HUES6 (cell line): ENCODE measurements around the gene TBX15.

Source experiments
- H3K27ac ChIP-seq: 2 replicates; pipeline ENCODE4 v1.7.0; 2013; ENCODE audit warnings: low read depth, mild to moderate bottlenecking, low read length, inconsistent platforms
- H3K27me3 ChIP-seq: 2 replicates; pipeline ENCODE4 v1.6.1; 2013; ENCODE audit warnings: low read length; ENCODE audit not compliant: control insufficient read depth, insufficient read depth
- H3K36me3 ChIP-seq: 2 replicates; pipeline ENCODE4 v1.6.1; 2013; ENCODE audit warnings: low read length; ENCODE audit not compliant: control insufficient read depth, insufficient read depth
- H3K4me1 ChIP-seq: 2 replicates; pipeline ENCODE4 v1.6.1; 2013; ENCODE audit warnings: low read length; ENCODE audit not compliant: control insufficient read depth, insufficient read depth
- H3K4me3 ChIP-seq: 2 replicates; pipeline ENCODE4 v1.5.1; 2013; ENCODE audit warnings: low read depth, low read length
- H3K9ac ChIP-seq: one replicate; pipeline ENCODE4 v1.6.1; 2013; ENCODE audit warnings: mild to moderate bottlenecking, low read length
- H3K9me3 ChIP-seq: 2 replicates; pipeline ENCODE4 v1.6.1; 2013; ENCODE audit warnings: low read depth, low read length; ENCODE audit not compliant: control insufficient read depth, insufficient read depth

TBX15 gene

DNA sequence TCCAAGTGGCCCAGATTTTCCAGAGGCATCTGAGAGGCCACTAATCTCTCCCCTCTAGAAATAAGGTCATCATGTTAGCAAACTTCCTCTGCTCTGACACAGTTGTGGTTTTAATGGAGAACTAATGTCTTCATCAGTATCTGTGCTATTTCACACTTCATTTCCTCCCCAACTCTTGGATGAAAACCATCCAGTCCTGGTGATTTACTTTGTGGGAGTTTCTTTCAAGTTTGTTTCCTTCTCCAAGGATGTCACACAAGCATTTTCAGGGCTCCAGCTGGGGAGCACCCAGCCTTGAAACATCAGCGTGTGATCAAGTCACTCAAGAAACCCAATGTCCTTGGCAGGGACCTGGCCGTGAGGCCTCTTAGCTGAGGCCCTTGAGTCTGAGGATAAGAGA, 38.8 kb downstream of the TBX15 start:
- Histone ChIP-seq H3K36me3 (no peaks in the 10 kb centered on the region), H3K27ac (no peak overlapping the region), H3K4me3 (no peak overlapping the region), H3K27me3 (no peaks in the 10 kb centered on the region), H3K4me1 (no peaks in the 10 kb centered on the region), H3K9me3 (peaks cover 6% of the 10 kb centered on the region), H3K9ac (no peak overlapping the region)

DNA sequence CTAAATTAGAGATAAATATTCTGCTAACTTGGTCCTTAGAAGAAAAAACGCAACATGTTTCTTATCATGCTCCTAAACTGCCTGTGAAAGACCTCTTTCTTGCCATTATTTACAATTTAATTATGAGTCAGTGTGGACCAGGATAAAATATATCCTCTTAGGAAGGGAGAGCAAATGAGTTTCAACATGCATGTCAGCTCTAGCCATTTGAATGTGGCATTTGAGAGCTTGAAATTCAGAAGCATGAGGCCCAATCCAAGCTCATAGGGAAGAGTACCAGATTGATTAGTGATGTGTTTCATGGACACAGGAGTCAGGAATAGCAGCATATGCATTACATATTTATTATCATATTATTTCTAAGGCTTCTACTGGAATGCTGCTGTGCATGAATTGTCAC, 39.3 kb downstream of the TBX15 start:
- Histone ChIP-seq H3K4me3 (no peak overlapping the region), H3K27me3 (no peaks in the 10 kb centered on the region), H3K9ac (no peak overlapping the region), H3K4me1 (no peaks in the 10 kb centered on the region), H3K27ac (no peak overlapping the region), H3K36me3 (no peaks in the 10 kb centered on the region), H3K9me3 (peaks cover 6% of the 10 kb centered on the region)

DNA sequence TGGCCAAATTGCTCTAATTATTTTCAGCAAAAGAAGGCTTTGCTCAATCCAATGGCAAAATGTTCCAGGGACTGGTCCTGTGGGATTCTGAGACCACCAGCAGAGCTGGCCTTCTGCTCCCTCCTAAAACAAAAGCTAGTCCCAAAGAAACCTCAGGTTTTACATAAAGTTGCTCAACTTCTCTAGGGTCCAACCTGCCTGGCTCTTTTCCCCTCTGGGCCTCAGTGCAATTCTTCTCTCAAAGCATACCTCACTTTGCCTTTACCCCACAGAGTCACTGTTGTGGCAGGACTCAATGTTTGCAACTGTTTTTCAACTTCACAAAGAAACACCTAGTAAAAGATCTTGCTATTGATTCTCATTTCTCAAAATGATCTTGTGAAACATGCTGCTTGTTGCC, 39.8 kb downstream of the TBX15 start:
- Histone ChIP-seq H3K9me3 (peaks cover 6% of the 10 kb centered on the region), H3K4me3 (no peak overlapping the region), H3K4me1 (no peaks in the 10 kb centered on the region), H3K27me3 (no peaks in the 10 kb centered on the region), H3K36me3 (no peaks in the 10 kb centered on the region), H3K27ac (no peak overlapping the region), H3K9ac (no peak overlapping the region)

DNA sequence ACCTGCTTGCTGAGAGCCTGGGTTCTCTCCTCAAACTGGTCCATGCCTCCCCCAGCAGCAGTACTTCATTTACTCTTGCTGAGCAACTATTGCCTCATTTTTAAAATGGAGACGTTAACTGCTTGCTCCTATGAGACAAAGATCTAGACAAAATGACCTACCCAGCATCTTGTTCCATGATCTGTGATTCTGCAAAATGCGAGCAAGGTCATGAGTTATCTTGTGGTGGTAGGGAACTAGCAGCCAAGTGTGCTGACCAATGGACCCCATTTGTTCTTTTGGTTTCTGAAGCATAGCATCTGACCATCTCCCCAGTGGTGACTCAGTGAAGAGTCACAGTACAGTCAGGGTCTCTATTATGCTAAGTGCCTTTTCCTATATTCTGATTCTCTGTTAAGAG, 40.4 kb downstream of the TBX15 start:
- Histone ChIP-seq H3K9ac (no peak overlapping the region), H3K4me1 (no peaks in the 10 kb centered on the region), H3K27ac (no peak overlapping the region)

DNA sequence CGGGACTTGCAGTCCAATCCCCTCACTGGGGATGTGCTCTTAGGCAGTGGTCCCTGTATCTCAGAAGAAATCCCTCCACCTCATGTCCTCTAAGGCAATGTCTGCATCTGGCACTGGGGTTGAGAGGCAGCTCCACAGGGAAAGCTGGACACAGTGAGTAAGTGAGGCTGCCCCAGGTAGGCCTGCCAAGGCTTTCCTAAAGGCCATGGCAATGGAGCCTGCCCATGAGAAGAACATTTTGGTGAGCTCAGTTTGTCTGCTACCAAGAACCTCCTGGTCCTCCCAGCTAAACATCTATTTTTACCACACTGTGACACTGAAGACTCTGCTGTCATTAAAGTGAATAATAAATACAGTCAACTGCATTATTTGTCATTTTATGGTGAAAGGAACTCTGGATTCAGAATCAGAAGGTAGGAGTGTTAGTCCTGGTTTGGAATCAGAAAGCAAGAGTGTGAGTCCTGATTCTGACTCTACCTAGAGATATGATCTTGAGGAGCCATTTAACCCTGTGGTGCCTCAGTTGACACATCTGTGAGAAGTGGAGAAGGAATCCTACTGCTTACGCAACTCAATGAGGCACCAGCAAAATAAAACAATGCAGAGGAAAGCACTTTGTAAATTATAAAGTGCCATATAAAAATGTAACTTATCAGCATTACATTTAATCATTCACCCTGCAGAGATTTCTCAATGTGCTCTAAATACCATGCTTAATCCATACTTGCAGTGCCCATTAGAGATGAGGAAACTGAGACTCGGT, 41.0 kb downstream of the TBX15 start:
- no peak overlapping the region for H3K27ac ChIP-seq
- no peaks in the 10 kb centered on the region for H3K4me1 ChIP-seq

More for the DNA sequence above, 40.4 kb downstream of the TBX15 start:
- Histone ChIP-seq H3K4me3 (no peak overlapping the region), H3K36me3 (no peaks in the 10 kb centered on the region), H3K27me3 (no peaks in the 10 kb centered on the region), H3K9me3 (peaks cover 6% of the 10 kb centered on the region)

DNA sequence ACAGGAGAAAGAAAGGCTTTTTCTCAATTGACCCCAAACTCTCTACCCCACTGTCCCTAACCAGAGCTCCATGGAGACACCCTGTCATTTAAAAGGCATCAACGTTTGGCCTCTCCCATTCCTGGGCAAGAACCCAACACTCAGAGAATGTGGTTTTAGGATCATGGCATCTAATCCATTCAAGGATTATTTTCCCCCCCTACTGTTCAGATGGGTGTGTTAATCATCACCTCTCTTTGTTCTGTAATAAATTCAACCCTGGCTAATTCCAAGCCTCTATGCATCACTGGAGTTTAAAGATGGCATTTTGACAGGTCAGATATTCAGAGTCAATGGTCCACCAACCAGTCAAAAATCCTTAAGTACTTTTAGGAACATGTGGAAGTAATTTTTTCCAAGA, 42.7 kb downstream of the TBX15 start:
- H3K9me3 ChIP-seq: peaks cover 6% of the 10 kb centered on the region
- no peaks in the 10 kb centered on the region for H3K4me1 ChIP-seq
- no peaks in the 10 kb centered on the region for H3K27me3 ChIP-seq
- no peak overlapping the region for H3K9ac ChIP-seq
- H3K4me3 ChIP-seq: no peak overlapping the region
- H3K27ac ChIP-seq: no peak overlapping the region
- H3K36me3 ChIP-seq: no peaks in the 10 kb centered on the region

More for the DNA sequence above, 41.0 kb downstream of the TBX15 start:
- Histone ChIP-seq H3K36me3 (no peaks in the 10 kb centered on the region), H3K27me3 (no peaks in the 10 kb centered on the region), H3K4me3 (no peak overlapping the region), H3K9ac (no peak overlapping the region), H3K9me3 (peaks cover 6% of the 10 kb centered on the region)

DNA sequence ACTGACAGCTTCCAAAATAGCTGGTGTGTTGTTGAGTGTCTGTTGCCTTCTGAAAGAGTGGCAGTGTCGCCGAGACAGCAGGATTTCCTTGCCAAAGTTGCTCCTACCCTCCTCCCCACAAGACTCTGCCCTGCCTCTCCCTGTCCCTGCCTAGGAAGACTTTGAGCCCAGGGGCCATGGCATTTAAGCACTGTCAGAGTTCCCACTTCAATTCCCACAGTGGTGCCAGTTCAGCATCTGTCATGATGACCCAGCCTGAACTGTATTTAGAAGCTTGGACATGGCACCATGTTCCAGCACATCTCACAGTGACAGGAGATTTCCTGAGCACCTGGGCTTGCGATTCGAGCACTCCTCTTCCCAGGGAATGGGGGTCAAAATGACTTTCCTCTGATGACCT, 43.6 kb downstream of the TBX15 start:
- H3K27ac ChIP-seq: no peak overlapping the region

DNA sequence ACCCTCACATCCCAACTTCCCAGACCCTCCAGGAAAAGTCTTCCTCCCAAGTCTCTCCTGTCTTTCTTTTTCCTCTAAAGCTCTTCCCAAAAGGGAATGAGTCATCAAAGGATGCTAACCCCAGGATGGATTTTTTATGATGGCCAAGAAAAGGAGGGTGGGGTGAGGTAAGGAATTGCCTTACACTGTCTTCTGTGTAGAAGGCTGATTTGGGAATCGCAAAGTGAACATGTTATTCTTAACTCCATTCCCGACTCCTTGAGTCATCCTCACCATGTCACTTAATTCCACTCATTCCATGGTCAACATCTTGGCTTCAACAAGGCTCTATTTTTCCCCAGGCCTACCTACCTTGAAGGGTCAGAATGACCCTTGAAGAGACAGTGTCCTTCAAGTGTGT, 44.0 kb downstream of the TBX15 start:
- no peaks in the 10 kb centered on the region for H3K4me1 ChIP-seq
- no peak overlapping the region for H3K4me3 ChIP-seq
- H3K9ac ChIP-seq: no peak overlapping the region
- peaks cover 6% of the 10 kb centered on the region for H3K9me3 ChIP-seq
- H3K36me3 ChIP-seq: no peaks in the 10 kb centered on the region
- H3K27ac ChIP-seq: no peak overlapping the region
- no peaks in the 10 kb centered on the region for H3K27me3 ChIP-seq

More for the DNA sequence above, 43.6 kb downstream of the TBX15 start:
- Histone ChIP-seq H3K4me1 (no peaks in the 10 kb centered on the region), H3K4me3 (no peak overlapping the region), H3K27me3 (no peaks in the 10 kb centered on the region), H3K36me3 (no peaks in the 10 kb centered on the region), H3K9me3 (peaks cover 6% of the 10 kb centered on the region), H3K9ac (no peak overlapping the region)

DNA sequence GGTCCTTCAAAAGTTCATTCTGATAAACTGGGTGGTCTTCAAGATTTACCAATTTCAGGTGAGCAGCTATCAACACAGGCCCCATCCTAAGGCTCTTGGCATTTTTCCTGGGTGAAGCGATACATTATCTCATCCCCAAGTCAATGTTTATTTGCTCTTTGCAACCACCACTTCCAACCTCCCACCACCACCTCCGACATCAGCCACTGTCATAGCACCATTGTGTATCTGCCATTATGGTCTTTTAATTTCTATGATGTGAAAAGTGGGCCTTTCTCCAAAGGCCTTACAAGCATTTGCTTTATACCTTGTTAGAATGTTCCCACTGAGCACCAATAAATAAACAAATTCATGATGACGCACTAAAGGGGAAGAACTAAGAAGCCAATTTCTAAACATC, 47.2 kb downstream of the TBX15 start:
- H3K9me3 ChIP-seq: no peaks in the 10 kb centered on the region

DNA sequence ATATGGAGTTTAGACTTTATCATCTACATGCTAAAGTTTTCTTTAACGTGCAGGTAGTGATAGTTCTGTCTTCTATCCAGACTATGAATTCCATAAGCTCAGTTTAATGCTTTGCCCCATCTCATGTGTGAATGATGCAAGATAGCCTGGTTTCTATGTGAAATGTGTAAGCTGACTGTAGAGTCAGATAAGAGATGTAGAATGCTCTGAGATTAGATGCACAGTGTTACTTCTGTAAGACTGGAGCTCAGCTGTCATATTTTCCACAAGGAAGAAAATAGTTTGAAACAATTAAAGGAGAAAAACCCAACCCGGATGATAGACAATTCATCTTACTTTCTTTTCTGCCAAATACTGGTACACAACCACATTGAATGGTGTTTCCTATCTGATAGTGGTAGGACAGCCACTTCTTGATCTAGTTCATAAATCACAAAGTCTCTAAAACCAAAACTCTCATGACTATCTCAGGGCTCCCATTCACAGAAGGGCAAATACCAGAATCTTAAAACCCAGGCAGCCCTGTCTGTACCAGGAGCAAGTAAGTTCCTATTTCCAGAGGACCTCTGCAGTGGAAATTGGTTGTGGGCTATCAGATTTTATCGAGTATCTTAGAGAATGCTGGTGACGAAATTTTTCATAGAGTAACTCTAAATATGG, 50.6 kb downstream of the TBX15 start:
- H3K9me3 ChIP-seq: no peaks in the 10 kb centered on the region
- no peak overlapping the region for H3K4me3 ChIP-seq
- no peaks in the 10 kb centered on the region for H3K4me1 ChIP-seq
- no peak overlapping the region for H3K27ac ChIP-seq
- no peaks in the 10 kb centered on the region for H3K36me3 ChIP-seq
- H3K9ac ChIP-seq: no peak overlapping the region
- H3K27me3 ChIP-seq: no peaks in the 10 kb centered on the region

More for the DNA sequence above, 47.2 kb downstream of the TBX15 start:
- Histone ChIP-seq H3K27me3 (no peaks in the 10 kb centered on the region), H3K9ac (no peak overlapping the region), H3K36me3 (no peaks in the 10 kb centered on the region), H3K27ac (no peak overlapping the region), H3K4me3 (no peak overlapping the region), H3K4me1 (no peaks in the 10 kb centered on the region)

DNA sequence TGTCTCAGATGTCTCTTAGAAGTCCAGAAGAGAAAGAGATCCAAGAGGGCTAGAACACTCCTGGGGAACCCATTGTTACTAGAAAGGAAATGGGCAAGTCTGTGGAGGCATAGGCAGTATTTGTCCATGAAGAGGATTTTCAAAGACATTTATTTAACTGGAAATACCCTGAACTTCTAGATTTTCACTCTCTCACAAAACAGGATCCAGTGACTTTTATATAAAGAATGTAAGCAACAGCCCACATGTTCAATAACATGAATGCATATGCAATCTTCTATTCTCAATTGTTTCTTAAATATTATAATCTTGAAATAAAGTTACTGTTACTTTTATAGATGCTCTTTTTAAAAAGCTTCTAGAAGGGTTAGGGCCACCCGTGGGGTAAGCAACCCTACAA, 53.4 kb downstream of the TBX15 start:
- no peaks in the 10 kb centered on the region for H3K9me3 ChIP-seq
- H3K27me3 ChIP-seq: no peaks in the 10 kb centered on the region
- no peaks in the 10 kb centered on the region for H3K36me3 ChIP-seq
- H3K4me1 ChIP-seq: no peaks in the 10 kb centered on the region
- H3K27ac ChIP-seq: no peak overlapping the region
- H3K9ac ChIP-seq: no peak overlapping the region
- no peak overlapping the region for H3K4me3 ChIP-seq
